Lower lobe of right lung (tissue), 2 donors: ENCODE data around the gene GSTCD. TPM values are rescaled to one million over a fixed set of nuclear protein-coding genes. Genes with fewer than 3 reads are reported as not detected.

ENCODE experiments used
- ATAC-seq, 2 donors: fragments of 200-7000 bp; cut with Tn5 transposase; one replicate each; pipeline ENCODE4 v1.9.1; 2020 to 2022; ENCODE audit warnings: mild to moderate bottlenecking in 2 of 2, moderate library complexity in 2 of 2
- DNase-seq: peaks from one replicate; pipeline ENCODE4 v3.0.0-alpha.2; 2020
- H3K27ac ChIP-seq: fragments of 200-600 bp; one replicate; pipeline ENCODE4 v1.8.0; 2022
- H3K27me3 ChIP-seq: fragments of 200-600 bp; one replicate; pipeline ENCODE4 v1.8.0; 2022; ENCODE audit warnings: low read depth
- H3K36me3 ChIP-seq: fragments of 200-600 bp; one replicate; pipeline ENCODE4 v1.8.0; 2022; ENCODE audit warnings: mild to moderate bottlenecking
- H3K4me1 ChIP-seq: fragments of 200-600 bp; one replicate; pipeline ENCODE4 v1.8.0; 2022
- H3K4me3 ChIP-seq: fragments of 200-600 bp; one replicate; pipeline ENCODE4 v1.8.0; 2022; ENCODE audit warnings: mild to moderate bottlenecking
- H3K9me3 ChIP-seq: fragments of 200-600 bp; one replicate; pipeline ENCODE4 v1.8.0; 2022
- CTCF ChIP-seq: fragments of 200-600 bp; IDR thresholded peaks from one replicate; pipeline ENCODE4 v1.8.0; 2022; ENCODE audit warnings: antibody characterized with exemption, mild to moderate bottlenecking
- intact Hi-C: fragments of 100-400 bp; cut with DNase I; formaldehyde crosslinking; loops from one replicate; pipeline ENCODE4 v1.11.0; 2022
- total RNA-seq: library from RNA; stranded (reverse); fragmentation: NEBNext Ultra II Directional; extraction: Animal tissue kit (Norgen Biotek cat#: 25700); gene quantifications from one replicate; pipeline ENCODE4 v1.2.1, GENCODE V29; 2021
- donor health status: DM: no; HTN: yes; CAD: no; lungs with severe emphysema.

GSTCD gene
- total RNA-seq, 1 donor from 2014 or later = 6.7 TPM

GRCh38 chr4:105786748-105787147 is 78.2 kb downstream of the GSTCD start:
- intact Hi-C loops = no loop called here
- no peaks in the 10 kb centered on the region for H3K36me3 ChIP-seq
- H3K4me1 ChIP-seq = no peaks in the 10 kb centered on the region
- no peaks in the 10 kb centered on the region for H3K9me3 ChIP-seq
- H3K27me3 ChIP-seq = no peaks in the 10 kb centered on the region
- DNase-seq (no peak), ATAC-seq (no peak)
- H3K4me3 ChIP-seq = no peak overlapping the region
- no peak for TF ChIP-seq CTCF
- no peak overlapping the region for H3K27ac ChIP-seq

DNA sequence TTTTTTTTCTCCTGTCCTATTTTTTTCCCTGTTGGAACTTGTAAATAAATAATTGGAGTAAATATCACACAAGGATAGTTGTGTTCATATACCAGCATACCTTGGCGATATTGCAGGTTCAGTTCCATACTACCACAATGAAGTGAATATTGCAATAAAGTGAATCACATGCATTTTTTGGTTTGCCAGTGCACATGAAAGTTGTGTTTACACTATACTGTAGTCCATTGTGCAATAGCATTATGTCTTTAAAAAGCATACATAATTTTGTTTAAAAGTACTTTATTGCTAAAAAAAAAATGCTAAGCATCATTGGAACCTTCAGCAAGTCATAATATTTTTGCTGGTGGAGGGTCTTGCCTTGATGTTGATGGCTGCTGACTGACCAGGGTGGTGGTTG is 88.6 kb downstream of the GSTCD start:
- intact Hi-C loops = no loop called here
- Histone ChIP-seq H3K4me1 (no peaks in the 10 kb centered on the region), H3K27me3 (no peaks in the 10 kb centered on the region), H3K4me3 (no peak overlapping the region), H3K27ac (no peak overlapping the region), H3K9me3 (no peaks in the 10 kb centered on the region), H3K36me3 (no peaks in the 10 kb centered on the region)
- ATAC-seq (no peak), DNase-seq (no peak)
- TF ChIP-seq CTCF = no peak

DNA sequence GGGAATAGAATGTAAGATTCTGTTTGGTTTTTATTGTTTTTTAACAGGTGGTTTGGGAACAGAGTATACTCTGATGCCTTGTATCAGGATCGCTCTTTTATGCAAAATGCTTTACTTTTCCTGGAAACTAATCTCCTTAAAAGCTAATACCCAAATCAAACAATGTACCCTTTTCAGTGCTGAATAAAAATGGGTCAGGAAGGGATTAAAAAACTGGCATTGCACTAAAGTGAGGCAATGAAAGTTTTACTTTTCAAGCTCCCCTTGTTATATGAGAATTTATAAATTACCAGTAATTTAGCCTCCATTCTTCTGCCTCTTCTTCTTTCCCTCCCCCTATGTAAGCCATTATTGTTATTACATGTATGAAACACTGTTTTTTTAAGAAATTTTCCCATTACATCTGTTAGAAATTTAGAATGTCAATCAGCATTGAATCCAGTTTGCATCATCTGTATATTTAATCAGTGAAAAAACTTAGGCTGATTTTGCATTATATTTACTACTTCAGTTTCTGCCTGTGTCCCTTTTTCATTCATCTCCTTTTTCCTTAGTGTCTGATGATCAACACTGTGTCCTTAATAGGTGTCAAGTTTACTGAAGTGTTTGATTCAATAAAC is 97.0 kb downstream of the GSTCD start:
- Histone ChIP-seq H3K27ac (no peak overlapping the region), H3K4me1 (no peaks in the 10 kb centered on the region), H3K9me3 (no peaks in the 10 kb centered on the region), H3K4me3 (no peak overlapping the region), H3K27me3 (no peaks in the 10 kb centered on the region), H3K36me3 (no peaks in the 10 kb centered on the region)
- ATAC-seq (no peak), DNase-seq (no peak)
- TF ChIP-seq CTCF = no peak
- intact Hi-C loops = no loop called here

GRCh38 chr4:105807496-105807895 is 98.9 kb downstream of the GSTCD start:
- no peak for DNase-seq
- no peak overlapping the region for H3K27ac ChIP-seq
- no peak overlapping the region for H3K4me3 ChIP-seq
- ATAC-seq = no peak
- H3K9me3 ChIP-seq = no peaks in the 10 kb centered on the region
- no peak for TF ChIP-seq CTCF
- H3K36me3 ChIP-seq = no peaks in the 10 kb centered on the region
- no peaks in the 10 kb centered on the region for H3K4me1 ChIP-seq
- intact Hi-C loops = no loop called here
- H3K27me3 ChIP-seq = no peaks in the 10 kb centered on the region

- H3K27me3 ChIP-seq = no peaks in the 10 kb centered on the region
- H3K9me3 ChIP-seq = no peaks in the 10 kb centered on the region
- H3K4me3 ChIP-seq = no peak overlapping the region
- ATAC-seq (peak in 1 of 2 donors; percentile 12), DNase-seq (no peak)
- intact Hi-C loops = no loop called here
- H3K27ac ChIP-seq = peak overlapping the region; percentile 42
- H3K36me3 ChIP-seq = no peaks in the 10 kb centered on the region
- no peaks in the 10 kb centered on the region for H3K4me1 ChIP-seq
- TF ChIP-seq CTCF = no peak
Observed at GRCh38 chr4:105808030-105808749, 99.6 kb downstream of the GSTCD start.
